Smooth muscle cell (in vitro differentiated cells): ENCODE results near the gene CCS. TPM values are rescaled to one million over a fixed set of nuclear protein-coding genes. Genes with fewer than 3 reads are reported as not detected.

Experiments
- DNase-seq: peaks from one replicate; lab custom pipeline; 2025; ENCODE audit not compliant: unreplicated experiment; lab: John Stamatoyannopoulos, UW
- H2AFZ ChIP-seq: fragments of 200-600 bp; sonication (generic); 2 replicates; pipeline ENCODE4 v1.6.0; 2016; ENCODE audit warnings: antibody characterized with exemption, low read depth, mild to moderate bottlenecking
- H3F3A ChIP-seq: fragments of 200-600 bp; sonication (generic); 2 replicates; pipeline ENCODE4 v1.6.0; 2017; ENCODE audit warnings: antibody characterized with exemption, low read depth
- H3K27ac ChIP-seq: fragments of 200-600 bp; sonication (generic); 2 replicates; pipeline ENCODE4 v1.5.1; 2016; ENCODE audit warnings: low read depth, mild to moderate bottlenecking
- H3K27me3 ChIP-seq: fragments of 200-600 bp; sonication (generic); 2 replicates; pipeline ENCODE4 v1.6.1; 2016; ENCODE audit warnings: low read depth, mild to moderate bottlenecking
- H3K36me3 ChIP-seq: fragments of 200-600 bp; sonication (generic); 2 replicates; pipeline ENCODE4 v1.5.1; 2016; ENCODE audit warnings: low read depth
- H3K4me1 ChIP-seq: fragments of 200-600 bp; sonication (generic); 2 replicates; pipeline ENCODE4 v1.5.1; 2016; ENCODE audit warnings: low read depth
- H3K4me2 ChIP-seq: fragments of 200-600 bp; sonication (generic); 2 replicates; pipeline ENCODE4 v1.6.0; 2016; ENCODE audit warnings: mild to moderate bottlenecking
- H3K4me3 ChIP-seq: fragments of 200-600 bp; sonication (generic); 2 replicates; pipeline ENCODE4 v1.5.1; 2016; ENCODE audit warnings: mild to moderate bottlenecking
- H3K79me2 ChIP-seq: fragments of 200-600 bp; sonication (generic); 2 replicates; pipeline ENCODE4 v1.6.0; 2016; ENCODE audit warnings: low read depth, mild to moderate bottlenecking
- H3K9ac ChIP-seq: fragments of 200-600 bp; sonication (generic); 2 replicates; pipeline ENCODE4 v1.6.0; 2016; ENCODE audit warnings: low read depth
- H3K9me3 ChIP-seq: fragments of 200-600 bp; sonication (generic); replicated peaks from 2 replicates; pipeline ENCODE4 v1.5.1; 2016; ENCODE audit warnings: low read depth
- H4K20me1 ChIP-seq: fragments of 200-600 bp; sonication (generic); 2 replicates; pipeline ENCODE4 v1.6.0; 2016; ENCODE audit warnings: low read depth
- WGBS: methylation state at CpG from one replicate; pipeline ENCODE4 v1.1.7; 2016; ENCODE audit warnings: low lambda C conversion rate; 5-methylcytosine and 5-hydroxymethylcytosine counted together
- polyA plus RNA-seq: library from polyadenylated mRNA; unstranded; fragments of >200 nt; fragmentation: Nextera tagmentation; extraction: Ambion mirVana; gene quantifications from 2 replicates; pipeline ENCODE4 v1.2.1, GENCODE V29; 2016
- total RNA-seq: library from RNA; depleted of rRNA; stranded (reverse); fragments of >200 nt; gene quantifications from 2 replicates; pipeline ENCODE4 v1.2.3, GENCODE V29; 2014
- TF ChIP-seq, protein P1 (sequence below): fragments of 200-600 bp; sonication (generic); IDR thresholded peaks from 2 replicates; pipeline ENCODE4 v1.5.1; 2017; ENCODE audit warnings: borderline replicate concordance, mild to moderate bottlenecking, antibody characterized with exemption; ENCODE audit not compliant: insufficient read depth, poor library complexity, severe bottlenecking

The CCS gene
- total and polyA plus RNA-seq, 2 experiments from 2014 or later, result 29.2 to 104 TPM

DNA sequence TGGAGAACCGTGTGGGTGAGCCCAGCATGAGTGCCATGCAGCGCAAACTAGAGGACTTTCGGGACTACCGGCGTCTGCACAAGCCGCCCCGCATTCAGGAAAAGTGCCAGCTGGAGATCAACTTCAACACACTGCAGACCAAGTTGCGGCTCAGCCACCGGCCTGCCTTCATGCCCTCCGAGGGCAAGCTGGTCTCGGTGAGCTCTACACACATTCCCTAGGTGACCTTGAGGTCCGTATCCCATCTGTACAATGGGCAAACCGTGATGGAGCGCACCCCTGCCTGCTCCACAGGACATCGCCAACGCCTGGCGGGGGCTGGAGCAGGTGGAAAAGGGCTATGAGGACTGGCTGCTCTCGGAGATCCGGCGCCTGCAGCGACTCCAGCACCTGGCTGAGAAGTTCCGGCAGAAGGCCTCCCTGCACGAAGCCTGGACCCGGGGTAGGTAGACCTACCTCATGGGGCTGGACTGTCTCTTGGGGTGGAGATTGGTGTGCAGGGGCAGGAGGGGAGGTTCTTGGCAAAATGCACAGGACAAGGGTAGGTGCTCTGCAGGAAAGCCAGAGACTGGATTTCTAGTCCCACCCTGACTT lies 35.2 kb upstream of the CCS start:
- WGBS, result 97% methylated on average over 24 of the region's 24 CpGs
- TF ChIP-seq, protein P1, sequence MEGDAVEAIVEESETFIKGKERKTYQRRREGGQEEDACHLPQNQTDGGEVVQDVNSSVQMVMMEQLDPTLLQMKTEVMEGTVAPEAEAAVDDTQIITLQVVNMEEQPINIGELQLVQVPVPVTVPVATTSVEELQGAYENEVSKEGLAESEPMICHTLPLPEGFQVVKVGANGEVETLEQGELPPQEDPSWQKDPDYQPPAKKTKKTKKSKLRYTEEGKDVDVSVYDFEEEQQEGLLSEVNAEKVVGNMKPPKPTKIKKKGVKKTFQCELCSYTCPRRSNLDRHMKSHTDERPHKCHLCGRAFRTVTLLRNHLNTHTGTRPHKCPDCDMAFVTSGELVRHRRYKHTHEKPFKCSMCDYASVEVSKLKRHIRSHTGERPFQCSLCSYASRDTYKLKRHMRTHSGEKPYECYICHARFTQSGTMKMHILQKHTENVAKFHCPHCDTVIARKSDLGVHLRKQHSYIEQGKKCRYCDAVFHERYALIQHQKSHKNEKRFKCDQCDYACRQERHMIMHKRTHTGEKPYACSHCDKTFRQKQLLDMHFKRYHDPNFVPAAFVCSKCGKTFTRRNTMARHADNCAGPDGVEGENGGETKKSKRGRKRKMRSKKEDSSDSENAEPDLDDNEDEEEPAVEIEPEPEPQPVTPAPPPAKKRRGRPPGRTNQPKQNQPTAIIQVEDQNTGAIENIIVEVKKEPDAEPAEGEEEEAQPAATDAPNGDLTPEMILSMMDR, result no peak
- Histone ChIP-seq H3K79me2 (no peaks in the 10 kb centered on the region), H2AFZ (no peak overlapping the region), H3K4me1 (no peaks in the 10 kb centered on the region), H3K4me2 (no peak overlapping the region), H3F3A (no peaks in the 10 kb centered on the region), H3K4me3 (no peak overlapping the region), H4K20me1 (no peaks in the 10 kb centered on the region), H3K9me3 (no peaks in the 10 kb centered on the region), H3K27ac (no peak overlapping the region), H3K36me3 (no peaks in the 10 kb centered on the region), H3K27me3 (no peaks in the 10 kb centered on the region), H3K9ac (no peak overlapping the region)
- no peak for DNase-seq

DNA sequence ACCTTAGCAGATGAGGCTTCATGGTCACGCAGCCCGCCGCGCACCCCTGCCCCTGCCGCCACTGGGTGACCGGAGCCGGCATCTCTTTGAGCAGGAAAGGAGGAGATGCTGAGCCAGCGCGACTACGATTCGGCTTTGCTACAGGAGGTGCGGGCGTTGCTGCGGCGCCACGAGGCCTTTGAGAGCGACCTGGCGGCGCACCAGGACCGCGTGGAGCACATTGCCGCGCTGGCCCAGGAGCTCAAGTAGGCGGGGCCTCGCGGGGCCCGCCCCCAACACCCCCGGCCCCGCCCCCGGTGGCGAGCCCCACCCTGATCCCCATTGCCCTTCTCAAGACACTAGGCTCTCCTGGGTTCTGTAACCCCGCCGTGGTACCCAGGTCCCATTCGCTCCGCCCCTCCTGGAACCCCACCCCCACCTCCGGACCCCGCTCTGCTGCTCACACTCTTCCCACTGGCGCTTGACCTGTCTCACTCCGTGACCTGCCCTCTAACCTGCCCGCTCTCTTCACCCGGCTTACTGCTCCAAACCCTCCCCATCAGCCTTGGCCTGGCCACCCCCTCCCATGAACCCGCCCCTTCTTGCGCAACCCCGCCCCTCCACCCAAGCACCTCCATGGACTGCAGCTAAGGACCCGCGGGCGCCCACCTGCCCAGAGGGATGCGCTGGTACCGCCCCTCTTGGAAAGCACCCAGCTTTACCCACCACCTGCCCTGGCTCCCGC lies 33.7 kb upstream of the CCS start:
- H2AFZ ChIP-seq, result no peak overlapping the region
- no peaks in the 10 kb centered on the region for H3K4me1 ChIP-seq
- 99% methylated on average over 23 of the region's 50 CpGs for WGBS

DNA sequence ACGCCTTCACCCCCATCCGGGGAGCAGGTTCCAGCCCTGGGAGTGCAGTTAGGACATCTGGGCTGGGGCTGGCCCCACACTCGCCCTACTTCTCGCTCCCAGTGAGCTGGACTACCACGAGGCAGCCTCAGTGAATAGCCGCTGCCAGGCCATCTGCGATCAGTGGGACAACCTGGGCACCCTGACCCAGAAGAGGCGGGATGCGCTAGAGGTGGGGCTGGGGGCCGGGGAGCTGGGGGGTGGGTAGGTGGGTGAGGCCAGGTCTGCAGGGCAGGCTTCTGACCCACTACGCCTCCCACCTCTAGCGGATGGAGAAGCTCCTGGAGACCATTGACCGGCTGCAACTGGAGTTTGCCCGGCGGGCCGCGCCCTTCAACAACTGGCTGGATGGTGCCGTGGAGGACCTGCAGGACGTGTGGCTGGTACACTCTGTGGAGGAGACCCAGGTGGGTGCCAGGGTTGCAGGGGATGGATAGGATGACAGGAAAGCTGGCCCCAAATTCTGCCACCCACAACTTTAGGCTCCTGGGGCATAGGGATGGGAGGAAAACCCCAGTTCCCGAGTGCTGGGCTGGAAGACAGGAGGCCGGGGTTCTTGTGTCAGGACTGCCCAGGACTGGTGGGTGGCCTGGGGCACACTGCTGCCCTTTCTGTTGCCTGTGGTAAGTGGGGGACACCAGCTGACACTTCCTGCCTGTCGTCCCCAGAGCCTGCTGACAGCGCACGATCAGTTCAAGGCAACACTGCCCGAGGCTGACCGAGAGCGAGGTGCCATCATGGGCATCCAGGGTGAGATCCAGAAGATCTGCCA lies 32.9 kb upstream of the CCS start:
- H3F3A ChIP-seq, result no peaks in the 10 kb centered on the region
- no peak overlapping the region for H3K9ac ChIP-seq
- 93% methylated on average over 27 of the region's 27 CpGs for WGBS
- no peaks in the 10 kb centered on the region for H4K20me1 ChIP-seq
- no peaks in the 10 kb centered on the region for H3K27me3 ChIP-seq
- H3K36me3 ChIP-seq, result no peaks in the 10 kb centered on the region
- DNase-seq, result no peak
- no peaks in the 10 kb centered on the region for H3K9me3 ChIP-seq
- H3K4me3 ChIP-seq, result no peak overlapping the region
- H3K79me2 ChIP-seq, result no peaks in the 10 kb centered on the region
- H3K4me1 ChIP-seq, result no peaks in the 10 kb centered on the region
- TF ChIP-seq, protein P1, result no peak
- H3K4me2 ChIP-seq, result no peak overlapping the region
- H2AFZ ChIP-seq, result no peak overlapping the region
- H3K27ac ChIP-seq, result no peak overlapping the region

More for the DNA sequence above, 33.7 kb upstream of the CCS start:
- DNase-seq, result no peak
- Histone ChIP-seq H3K4me2 (no peak overlapping the region), H3F3A (no peaks in the 10 kb centered on the region), H3K9me3 (no peaks in the 10 kb centered on the region), H4K20me1 (no peaks in the 10 kb centered on the region), H3K27ac (no peak overlapping the region), H3K79me2 (no peaks in the 10 kb centered on the region), H3K9ac (no peak overlapping the region), H3K4me3 (no peak overlapping the region), H3K36me3 (no peaks in the 10 kb centered on the region), H3K27me3 (no peaks in the 10 kb centered on the region)
- TF ChIP-seq, protein P1, result no peak
